ENCODE data around the gene AQP7.

DNA sequence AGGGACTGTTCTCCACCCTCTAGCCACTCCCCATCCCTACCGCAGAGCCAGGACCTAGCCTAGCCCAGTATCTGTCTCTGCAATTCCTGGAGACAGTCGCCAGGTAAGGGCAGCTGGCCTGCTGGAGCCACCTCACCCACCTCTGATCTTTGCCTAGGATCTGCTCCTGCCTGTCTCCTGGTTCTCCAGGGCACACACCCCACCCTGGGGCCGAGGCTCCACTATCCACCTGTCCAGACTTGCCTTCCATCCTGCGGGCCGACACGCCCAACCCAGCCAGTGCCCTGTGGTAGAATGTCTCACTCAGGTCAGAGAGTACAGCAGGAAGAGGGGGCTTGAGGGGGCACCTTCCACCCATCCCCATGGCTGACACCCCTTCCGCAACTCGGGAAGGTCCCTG lies 15.7 kb upstream of the AQP7 start:
- TF ChIP-seq CREB5 (CRISPR knock-in tag; IDR thresholded peaks at IDR 0.05; ENCODE audit: low read depth) (no peak), ISL1 (CRISPR knock-in tag; IDR thresholded peaks at IDR 0.05) (no peak)
